ENCODE data around the gene CPEB3.
"Not testable (repeated sequence)": the region's sequence is repeated elsewhere in the genome, so short reads cannot be mapped to it uniquely, and the experiment has no call there.

The CPEB3 gene

DNA sequence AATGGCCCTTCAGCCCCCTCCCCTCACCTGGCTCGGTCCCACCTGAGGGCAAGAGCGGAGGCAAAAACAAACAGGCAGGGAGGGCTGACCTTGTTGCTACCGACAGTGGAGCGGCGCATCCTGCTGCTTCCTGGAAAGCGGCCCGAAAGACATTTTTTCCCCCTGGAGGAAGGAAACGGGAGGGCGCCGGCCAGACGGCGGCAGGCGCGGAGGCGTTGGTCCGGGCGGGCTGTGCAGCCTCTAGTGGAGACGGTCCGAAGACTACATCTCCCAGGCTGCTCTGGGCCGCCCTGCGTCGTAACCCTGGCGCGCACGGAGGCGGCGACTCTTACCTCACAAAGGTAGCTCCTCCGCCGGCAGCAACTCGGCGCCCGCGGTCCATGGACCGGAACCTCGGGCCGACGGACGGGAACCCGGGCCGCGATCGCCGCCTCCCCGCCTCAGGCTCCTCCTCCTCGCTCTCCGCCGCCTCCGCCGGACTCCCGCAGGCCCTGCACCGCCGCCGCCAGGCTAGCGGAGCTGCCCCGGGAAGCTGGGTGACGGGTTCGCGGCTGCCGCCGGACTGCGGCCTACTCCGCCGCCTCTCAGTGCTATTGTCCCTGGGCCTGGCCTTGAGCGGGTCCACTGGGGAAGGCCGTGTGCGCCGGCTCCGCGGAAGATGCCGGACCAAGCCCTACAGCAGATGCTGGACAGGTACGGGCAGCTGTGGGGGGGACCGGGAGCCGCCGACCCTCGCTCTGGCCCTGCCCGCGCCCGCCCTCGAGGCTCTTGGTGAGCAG lies at the start of gene CPEB3, which contains the start of gene MARCHF5:
Gene CPEB3, minus strand, starts transcription at position 242 of the 779 bp plus-strand sequence. CDS start 50,728 bp downstream, outside the sequence.
Gene MARCHF5, plus strand, starts transcription at position 331 of the 779 bp plus-strand sequence. Its CDS starts 328 bp downstream, at position 659.
- DNase-seq: peak; percentile 95

DNA sequence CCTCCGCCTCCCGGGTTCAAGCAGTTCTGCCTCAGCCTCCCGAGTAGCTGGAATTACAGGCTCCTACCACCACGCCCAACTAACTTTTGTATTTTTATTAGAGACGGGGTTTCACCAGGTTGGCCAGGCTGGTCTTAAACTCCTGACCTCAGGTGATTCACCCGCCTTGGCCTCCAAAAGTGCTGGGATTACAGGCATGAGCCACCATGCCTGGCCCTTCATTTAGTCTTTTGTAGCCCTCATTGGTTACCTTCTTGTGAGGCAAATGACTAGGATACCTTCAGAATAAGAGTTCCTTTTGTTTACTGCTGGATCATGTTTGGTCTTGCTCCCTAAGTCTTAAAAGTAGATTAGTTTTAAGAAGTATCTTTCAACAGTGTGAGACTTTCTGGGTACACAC lies 39.0 kb upstream of the CPEB3 start:
- DNase-seq: not testable (repeated sequence)

DNA sequence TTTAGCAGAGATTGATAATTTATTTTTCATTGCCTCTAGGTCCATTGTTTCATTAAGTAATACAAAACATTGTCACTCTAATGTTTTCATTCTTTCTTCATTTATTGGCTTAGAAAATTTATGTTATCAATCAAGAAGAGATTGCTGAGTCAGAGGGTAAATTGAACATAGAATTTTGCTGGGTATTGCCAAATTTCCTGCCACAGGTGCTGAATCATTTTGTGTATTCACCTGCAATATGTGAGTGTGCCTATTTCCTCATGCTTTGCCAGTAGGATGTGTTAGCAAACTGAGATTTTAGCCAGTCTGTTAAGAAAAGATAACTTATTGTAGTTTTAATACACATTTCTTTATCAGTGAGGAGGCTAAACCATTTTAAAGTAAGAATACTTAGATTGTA lies 38.1 kb upstream of the CPEB3 start:
- DNase-seq: no peak

DNA sequence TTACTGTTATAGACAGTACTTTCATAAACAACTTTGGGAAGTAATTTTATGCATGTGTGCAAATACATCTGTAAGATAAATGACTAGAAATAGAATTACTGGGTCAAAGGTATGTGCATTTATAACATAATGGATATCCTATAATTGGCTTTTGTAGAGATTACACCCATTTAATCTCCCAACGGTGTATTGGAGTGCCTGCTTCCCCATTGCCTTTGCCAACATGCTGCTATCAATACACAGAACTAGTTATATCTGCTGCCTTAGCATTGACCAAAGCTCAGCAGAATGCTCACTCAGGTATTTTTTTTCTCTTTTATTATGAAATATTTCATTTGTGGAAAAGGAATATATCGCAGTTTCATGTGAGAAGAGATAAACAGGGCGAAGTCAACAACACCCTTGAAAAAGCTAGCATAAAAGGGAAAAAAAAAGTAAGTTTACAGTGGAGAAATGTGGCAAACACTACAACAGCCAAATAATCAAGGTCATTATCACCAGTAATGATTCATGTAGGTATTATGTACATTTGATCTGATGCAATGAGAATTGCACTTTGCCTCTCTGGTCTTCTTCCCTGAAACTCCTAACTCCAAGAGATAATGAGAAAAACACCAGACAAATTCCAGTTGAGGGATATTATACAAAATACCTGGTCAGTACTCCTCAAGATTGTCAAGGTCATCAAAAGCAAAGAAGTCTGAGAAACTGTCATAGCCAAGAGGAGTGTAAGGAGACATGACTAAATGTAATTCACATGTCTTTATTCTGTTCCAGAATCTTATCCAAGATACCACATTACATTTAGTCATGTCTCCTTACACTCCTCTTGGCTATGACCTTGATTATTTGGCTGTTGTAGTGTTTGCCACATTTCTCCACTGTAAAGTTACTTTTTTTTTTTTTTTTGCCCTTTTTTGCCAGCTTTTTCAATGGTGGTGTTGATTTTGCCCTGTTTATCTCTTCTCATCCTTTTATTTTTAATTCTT lies 36.9 kb upstream of the CPEB3 start:
- no peak for DNase-seq

DNA sequence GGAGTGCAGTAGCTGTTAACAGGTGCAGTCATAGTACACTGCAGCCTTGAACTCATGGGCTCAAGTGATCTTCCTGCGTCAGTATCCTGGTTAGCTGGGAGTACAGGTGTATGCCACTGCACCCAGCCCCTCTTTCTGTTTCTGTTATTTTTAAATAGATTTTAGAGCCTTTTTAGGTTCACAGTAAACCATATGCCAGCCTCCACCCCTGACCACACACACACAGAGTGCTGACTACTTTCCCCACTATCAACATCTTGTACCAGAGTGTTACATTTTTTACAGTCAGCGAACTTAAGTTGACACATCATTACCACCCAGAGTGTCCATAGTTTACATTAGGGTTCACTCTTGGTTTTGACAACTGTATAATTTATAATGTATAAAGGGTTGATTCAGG lies 32.2 kb upstream of the CPEB3 start:
- DNase-seq: peak; percentile 1

DNA sequence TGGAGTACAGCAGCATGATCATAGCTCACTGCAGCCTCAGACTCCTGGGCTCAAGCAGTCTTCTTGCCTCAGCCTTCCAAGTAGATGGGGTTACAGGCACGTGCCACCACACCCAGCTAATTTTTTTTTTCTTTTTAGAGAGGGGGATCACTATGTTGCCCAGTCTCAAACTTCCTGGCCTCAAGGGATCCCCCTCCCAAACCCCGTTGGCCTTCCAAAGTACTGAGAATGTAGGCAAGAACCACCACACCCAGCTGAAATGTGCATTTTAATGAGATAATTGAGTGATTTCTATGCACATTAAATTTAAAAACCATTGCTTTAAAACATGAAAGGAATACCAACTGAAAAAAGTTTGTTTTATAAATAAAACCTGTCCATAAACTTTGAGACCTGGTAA lies 25.7 kb upstream of the CPEB3 start:
- no peak for DNase-seq

DNA sequence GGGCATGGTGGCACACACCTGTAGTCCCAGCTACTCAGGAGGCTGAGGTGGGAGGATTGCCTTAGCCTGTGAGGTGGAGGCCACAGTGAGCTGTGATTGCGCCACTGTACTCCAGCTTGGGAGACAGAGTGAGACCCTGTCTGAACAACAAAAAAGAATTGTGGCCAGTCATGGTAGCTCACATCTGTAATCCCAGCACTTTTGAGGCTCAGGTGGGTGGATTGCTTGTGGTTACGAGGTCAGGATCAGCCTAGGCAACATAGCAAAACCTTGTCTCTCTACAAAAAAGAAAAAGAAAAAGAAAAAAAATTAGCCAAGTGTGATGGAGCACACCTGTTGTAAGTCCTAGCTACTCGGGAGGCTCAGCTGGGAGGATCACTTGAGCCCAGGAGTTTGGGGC lies 22.9 kb upstream of the CPEB3 start:
- DNase-seq: no peak

DNA sequence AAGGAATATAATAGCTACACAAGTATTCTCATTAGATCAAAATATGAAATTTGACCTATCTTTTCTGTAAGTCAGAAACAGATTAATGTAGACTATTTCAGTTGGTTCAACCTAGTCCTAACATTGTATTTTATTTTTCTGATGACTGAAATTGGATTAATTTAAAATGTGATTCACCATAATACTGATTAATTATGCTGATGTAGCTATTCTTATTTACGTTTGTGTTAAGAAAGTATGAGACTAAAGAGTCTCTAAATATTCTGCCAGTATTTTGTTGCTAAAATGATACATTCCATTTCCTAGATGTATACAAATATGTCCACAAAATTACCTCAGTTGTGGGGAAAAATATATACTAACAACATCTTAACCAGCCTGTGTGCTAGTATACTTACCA lies 18.4 kb upstream of the CPEB3 start:
- DNase-seq: no peak

DNA sequence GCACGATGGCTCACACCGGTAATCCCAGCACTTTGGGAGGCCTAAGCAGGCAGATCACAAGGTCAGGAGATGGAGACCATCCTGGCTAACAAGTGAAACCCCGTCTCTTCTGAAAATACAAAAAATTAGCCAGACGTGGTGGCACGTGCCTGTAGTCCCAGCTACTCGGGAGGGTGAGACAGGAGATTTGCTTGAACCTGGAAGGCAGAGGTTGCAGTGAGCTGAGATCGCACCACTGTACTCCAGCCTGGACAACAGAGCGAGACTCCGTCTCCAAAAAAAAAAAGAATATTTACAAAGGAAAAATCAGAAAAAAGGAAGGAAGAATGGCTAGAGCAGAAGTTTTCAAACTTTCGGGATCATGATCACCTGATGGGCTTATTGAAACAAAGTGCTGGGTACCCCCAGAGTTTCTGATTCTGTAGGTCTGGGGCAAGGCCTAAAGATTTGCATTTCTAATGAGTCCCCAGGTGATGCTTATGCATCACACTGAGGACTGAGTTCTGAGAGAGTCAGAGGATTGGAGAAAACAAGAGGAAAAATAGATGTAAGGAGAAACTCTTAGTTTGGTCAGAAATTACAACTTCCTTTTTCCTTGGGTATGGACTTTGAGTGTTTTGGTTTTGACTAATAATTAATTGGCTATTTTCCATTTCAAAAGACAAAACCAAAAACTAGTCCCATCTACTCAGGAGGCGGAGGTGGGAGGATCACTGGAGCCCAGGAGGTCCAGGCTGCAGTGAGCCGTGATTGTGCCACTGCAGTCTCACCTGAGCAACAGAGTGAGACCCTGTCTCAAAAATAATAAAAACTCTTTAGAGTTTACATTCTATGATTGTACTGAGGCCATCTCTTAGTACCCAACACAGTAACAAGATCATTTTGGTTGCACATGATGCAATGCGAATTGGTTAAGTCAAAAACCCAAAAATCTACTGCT lies 14.5 kb upstream of the CPEB3 start:
- DNase-seq: no peak

DNA sequence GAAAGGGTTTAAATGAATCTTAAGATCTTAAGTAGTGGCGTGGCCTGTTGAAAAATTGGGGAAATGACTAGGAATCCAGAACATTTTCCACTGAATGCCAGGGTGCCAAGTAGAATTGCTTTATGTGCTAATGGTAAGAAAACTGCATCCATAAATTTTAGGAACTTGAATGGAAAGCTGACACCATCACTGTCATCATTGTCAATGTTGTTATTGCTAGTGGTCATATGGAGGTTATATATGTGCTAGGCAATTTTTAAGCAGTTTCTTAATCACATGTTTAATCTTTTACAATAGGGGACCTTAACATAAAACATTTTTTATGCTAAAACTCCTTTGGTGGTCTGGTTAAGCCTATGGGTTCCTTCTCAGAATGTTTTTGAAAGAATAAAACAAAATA lies 13.2 kb upstream of the CPEB3 start:
- DNase-seq: no peak

DNA sequence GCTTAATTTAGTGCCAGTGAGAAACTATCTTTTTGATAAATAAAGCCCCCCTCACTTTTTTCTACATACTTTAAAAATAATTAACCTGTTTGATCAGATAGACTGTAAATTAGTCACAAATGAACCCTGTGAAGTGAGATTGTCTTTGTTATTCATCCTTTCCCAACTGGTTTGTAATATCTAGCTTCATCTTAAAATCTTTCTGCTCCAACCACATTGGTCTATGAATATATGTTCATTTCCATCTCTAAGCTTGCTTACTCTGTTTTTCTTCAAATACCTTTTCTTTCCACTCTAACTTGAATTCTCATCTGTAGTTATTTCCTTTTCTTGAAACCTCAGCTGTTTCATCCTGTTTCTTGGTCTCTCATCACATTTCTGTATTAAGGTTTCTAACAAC lies 12.2 kb upstream of the CPEB3 start:
- DNase-seq: no peak

DNA sequence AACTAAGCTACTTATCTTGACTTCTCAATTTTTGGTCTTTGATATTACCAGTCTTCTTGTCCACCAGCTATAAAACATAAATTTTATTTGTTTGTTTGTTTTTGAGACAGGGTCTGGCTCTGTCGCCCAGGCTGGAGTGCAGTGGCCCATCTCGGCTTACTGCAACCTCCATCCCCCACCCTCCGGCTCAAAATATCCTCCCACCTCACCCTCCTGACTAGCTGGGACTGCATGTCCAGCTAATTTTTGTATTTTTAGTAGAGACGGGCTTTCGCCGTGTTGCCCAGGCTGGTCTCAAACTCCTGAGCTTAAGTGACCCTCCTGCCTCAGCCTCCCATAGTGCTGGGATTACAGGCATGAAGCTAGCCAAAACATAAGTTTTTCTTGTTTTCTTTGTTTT lies 7.6 kb upstream of the CPEB3 start:
- no peak for DNase-seq

DNA sequence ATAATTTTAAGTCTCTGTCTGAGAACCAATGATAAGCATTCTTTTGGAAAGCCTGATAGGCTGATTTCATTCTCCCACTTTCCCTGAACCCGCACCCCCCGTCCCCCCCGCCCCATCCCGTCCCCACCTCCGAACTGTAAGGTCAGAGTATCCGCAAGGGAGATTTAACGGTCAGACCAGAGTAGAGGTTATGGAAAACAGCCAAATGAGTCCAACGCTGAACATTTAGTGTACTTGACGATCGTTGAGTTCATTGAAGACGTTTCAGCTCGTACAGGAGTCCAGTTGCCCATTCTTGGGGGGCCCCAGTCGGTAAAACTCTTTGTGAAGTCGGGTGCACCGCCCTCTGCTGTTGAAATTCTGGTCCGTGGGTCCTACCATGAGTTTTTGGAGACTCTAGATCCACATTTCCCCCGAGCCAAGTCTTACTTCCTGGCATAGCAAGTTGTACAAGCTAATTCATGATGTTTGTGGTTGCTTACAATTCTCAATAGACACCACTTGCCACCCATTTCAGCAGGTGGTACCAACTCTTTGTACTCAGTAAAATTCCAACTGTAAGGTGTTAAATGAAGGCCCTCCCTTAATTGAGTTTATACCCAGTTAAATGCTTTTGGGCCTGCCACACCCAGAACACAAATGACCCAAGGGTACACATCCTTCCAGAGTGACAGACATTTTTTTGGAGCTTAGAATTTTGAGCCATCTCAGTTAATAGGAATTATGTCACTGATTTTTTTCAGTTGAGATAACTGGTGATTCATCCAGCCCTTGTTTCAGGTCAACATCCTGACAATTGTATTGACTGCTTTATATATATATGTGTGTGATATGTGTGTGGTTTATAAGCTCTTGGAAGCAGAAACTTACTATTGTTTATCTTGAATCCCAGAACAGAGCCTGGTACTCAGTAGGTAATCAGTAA lies 1.3 kb upstream of the CPEB3 start:
- DNase-seq: peak; percentile 58

DNA sequence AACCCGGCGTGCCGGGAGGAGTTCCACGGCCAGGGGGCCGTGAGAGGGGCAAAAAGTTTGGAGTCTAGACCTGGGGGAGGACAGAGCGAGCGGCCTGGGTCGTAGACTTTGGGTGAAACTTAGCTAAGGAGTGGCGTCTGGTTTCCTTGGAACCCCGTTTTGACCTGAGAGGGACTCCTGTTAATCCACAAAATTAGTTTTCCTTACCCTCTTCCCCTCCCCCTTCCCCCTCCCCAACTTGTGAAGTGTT lies 663 bp upstream of the CPEB3 start:
- peak; percentile 19 for DNase-seq

DNA sequence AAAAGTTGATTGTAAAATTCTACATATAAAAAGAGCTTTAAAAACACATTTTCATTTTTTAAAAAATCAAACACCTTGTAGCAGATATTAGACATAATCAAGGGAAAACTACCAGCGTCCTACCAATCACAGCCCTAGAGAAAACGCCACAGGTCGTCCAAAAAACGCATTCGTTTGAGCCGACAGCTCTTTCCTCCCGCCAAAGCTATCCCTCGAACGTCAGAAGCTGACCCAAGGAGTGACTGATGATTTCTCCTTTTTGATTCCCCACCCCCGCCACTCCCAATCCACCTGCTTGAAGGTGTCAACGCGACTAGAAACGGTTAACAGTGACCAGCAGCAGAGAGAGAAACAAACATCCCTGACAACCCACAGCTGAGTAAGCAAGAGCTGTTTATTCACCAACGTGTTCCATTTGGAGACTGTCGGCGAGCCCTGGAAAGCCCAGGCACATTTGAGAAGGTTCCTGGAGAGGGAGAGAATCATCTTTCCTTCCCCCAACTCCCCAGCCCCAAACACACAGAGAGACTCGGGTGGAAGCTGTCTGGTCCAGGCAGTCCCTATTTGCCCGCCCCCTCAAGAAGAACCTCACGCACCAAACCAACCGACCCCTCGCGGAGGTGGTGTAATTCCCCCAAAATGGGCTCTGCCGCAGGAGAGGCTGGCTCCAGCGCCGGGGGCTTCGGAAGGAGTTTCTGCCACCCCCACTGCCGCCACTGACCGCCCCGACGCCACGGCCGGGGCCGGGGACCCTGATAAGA lies 622 bp downstream of the CPEB3 start:
- no peak for DNase-seq

DNA sequence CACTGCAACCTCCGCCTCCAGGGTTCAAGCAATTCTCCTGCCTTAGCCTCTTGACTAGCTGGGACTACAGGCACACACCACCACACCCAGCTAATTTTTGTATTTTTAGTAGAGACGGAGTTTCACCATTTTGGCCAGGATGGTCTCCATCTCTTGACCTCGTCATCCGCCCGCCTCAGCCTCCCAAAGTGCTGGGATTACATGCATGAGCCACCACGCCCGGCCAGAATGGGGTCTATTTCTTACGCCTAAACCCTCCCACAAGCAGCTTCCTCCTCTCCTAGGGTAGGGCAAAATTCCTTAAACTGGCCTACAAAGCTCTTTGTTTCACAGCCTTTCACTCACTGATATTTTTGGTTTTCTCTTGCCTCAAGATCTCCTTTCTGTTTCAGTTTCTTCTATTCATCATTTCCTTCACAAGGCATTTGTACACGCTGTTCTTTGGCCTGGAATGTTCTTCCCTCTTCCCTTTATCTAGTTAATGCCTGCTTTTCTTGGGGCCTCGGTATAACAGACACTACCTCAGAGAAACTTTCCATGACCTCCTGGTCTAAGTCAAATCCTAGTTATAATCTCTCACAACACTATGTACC lies 6.7 kb downstream of the CPEB3 start:
- no peak for DNase-seq

DNA sequence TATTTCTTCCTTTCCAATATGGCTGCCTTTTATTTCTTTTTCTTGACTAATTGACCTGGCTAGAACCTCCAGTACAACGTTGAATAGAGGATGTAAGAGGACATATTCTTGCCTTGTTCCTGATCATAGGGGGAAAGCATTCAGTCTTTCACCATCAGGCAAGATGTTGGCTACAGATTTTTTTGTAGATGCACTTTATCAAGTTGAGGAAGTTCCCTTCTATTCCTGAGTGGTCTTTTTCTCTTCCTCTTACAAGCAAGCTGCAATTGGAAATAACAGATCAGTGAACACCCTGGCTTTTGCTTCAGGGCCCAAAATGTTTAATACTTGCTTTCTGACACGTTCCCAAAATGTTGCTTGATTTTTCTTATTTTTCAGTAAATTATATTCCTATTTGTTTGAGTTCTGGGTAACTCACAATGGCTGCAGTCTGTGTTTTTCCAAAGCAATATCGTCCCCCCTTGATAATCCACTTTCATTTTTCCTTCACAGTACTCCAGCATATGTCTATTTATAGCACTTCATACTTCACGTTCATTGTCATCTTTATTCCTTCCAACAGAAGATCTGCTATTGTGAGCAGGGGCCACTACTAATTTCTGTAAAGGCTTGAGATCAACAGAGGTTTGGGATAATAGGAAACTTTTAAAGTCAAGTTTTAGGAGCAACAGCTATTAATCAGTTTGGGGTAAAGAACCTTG lies 11.7 kb downstream of the CPEB3 start:
- no peak for DNase-seq

DNA sequence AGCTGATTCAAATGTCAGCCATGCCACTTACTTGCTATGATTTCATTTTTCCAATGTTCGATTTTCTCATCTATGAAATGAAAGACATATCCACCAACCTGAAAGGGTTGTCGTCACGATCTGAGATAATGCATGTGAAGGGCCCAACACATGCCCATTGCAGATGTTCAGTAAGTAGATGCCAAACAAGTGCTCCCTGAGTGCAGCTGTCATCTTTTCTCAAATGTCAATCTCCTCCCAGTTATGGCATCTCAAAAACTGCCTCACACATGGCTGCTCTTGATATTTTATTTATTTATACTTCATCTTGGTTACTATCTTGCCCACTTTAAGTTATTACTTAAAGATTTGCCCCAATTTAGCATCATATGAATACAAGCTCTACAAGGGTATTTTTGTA lies 16.8 kb downstream of the CPEB3 start:
- DNase-seq: no peak

DNA sequence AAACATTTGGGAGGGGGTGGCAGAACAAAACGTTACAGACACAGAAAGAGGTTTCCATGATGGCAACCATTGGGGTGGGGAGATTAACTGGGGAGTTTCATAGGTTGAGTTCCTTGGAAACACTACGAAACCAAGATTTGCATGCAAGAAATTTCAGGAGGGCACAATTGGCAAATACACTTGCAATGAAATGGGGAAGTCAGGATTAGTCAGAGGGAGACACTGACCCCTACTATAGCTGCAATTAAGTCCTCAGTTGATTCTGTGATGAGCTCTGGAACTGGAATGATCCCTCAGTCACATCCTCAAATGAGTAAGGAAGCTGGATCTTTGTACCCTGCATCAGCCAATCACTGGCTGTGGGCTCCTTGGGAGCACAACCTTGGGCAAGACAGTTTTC lies 22.1 kb downstream of the CPEB3 start:
- DNase-seq: no peak

DNA sequence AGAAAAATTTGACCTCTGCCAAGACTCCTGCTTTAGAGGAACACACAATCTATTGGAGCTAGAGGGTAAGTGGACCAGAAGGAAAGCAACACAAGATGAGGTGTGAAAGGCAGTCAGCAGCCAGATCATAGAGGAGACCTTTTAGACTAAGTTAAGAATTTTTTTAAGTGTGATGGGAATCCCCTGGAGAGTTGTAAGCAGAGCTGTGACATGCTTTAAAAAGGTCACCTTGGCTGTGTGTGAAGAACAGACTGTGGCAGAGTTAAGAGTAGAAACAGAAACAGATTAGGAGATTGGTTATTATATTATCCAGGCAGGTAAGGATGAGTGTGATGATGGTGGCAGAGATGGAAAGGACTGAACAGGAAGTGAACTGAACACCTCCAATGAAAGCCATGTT lies 23.5 kb downstream of the CPEB3 start:
- DNase-seq: no peak
